ENCODE results near the gene SYT8.

SYT8 gene

GRCh38 chr11:1832920-1833295, 1.9 kb upstream of the SYT8 start:
- no peak for DNase-seq

GRCh38 chr11:1834062-1834610, 654 bp upstream of the SYT8 start:
- no peak for DNase-seq

- no peak for DNase-seq
Observed at GRCh38 chr11:1835671-1836010, 851 bp downstream of the SYT8 start.

- DNase-seq, result no peak
Observed at GRCh38 chr11:1836011-1836945, 1.5 kb downstream of the SYT8 start.

GRCh38 chr11:1837171-1838076, 2.6 kb downstream of the SYT8 start:
- DNase-seq, result no peak

- no peak for DNase-seq
Observed at GRCh38 chr11:1838077-1838425, 3.3 kb downstream of the SYT8 start.

- no peak for DNase-seq
Observed at GRCh38 chr11:1838426-1839144, 3.8 kb downstream of the SYT8 start, which contains the start of gene TNNI2. TSS of gene TNNI2 (plus strand) at chr11:1838981. CDS start at chr11:1839697, 716 bp downstream.

- no peak for DNase-seq
Observed at GRCh38 chr11:1839204-1839923, 4.6 kb downstream of the SYT8 start.

- DNase-seq, result no peak
Observed at GRCh38 chr11:1839924-1840779, 5.4 kb downstream of the SYT8 start.

GRCh38 chr11:1840780-1841480, 6.1 kb downstream of the SYT8 start:
- DNase-seq, result no peak

- DNase-seq, result no peak
Observed at GRCh38 chr11:1841511-1842148, 6.8 kb downstream of the SYT8 start.

GRCh38 chr11:1842149-1843097, 7.6 kb downstream of the SYT8 start:
- DNase-seq, result no peak

GRCh38 chr11:1843098-1843473, 8.3 kb downstream of the SYT8 start:
- DNase-seq, result no peak

GRCh38 chr11:1843796-1844195, 9.0 kb downstream of the SYT8 start:
- DNase-seq, result no peak

- DNase-seq, result no peak
Observed at GRCh38 chr11:1844221-1845094, 9.7 kb downstream of the SYT8 start.

GRCh38 chr11:1845095-1845429, 10.3 kb downstream of the SYT8 start:
- DNase-seq, result no peak

- no peak for DNase-seq
Observed at GRCh38 chr11:1845561-1846452, 11.0 kb downstream of the SYT8 start.

All from NCI-H1694 treated with DMSO at 0.1 percent for 48 hours (cell line).